CD1c-positive myeloid dendritic cell (primary cell): ENCODE measurements around the gene BTG4.

Source experiments
- DNase-seq: peaks from one replicate; pipeline ENCODE4 v3.0.0-alpha.2; 2016; ENCODE audit errors: extremely low spot score

The BTG4 gene

DNA sequence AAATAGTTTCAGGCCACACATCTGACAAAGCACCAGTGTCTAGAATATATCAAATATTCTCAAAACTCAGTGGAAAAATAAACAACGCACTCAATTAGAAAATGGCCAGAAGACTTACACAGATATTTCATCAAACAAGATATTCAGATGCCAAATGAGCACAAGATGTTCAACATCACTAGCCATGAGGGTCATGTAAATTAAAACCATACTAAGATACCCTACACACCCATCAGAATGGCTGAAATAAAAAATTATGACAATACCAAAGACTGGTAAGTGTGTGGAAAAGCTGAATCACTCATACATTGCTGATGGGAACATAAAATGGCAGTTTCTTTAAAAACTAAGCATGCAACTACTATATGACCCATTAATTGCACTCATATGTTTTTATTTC, 21.7 kb downstream of the BTG4 start:
- no peak for DNase-seq

- DNase-seq: no peak
Observed at GRCh38 chr11:111483431-111483830, 28.8 kb downstream of the BTG4 start.

GRCh38 chr11:111479666-111480065, 32.5 kb downstream of the BTG4 start:
- DNase-seq: no peak

DNA sequence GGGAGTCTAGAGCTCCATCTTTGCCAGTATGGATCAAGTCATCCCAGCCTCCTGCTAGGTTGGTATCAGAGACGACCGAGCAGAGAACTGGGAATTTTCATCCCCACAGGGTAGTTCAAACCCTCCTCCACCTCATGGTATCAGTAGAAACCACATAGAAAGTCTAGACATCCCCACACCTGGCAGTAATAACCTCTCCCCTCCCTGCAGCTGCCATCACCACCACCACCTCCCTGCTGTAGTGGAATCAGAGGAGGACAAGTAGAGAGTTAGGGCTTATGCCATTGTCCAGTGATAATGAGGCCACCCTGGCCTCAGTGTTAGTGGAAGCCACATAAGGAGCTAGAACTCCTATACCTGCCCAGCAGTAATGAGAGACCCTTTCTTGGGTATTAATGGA, 34.3 kb downstream of the BTG4 start:
- no peak for DNase-seq

DNA sequence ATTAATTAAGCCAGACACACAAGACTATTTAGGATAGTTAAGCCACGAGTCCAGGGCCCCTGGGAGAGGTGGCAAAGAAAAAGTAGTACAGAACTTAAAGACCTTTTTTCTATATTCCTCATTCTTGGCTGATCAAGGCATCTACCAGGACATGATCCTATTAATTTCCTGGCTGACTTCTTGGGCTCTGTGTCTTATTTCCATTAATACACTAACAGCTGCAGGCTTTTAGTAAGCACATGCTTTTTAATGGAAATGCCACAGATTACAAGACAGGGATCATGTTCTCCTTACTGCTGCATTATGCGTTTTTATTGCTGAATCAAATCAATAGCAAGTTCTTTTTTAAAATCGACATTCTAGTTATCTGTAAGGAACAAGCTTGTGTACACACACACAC, 35.2 kb downstream of the BTG4 start:
- DNase-seq: no peak

DNA sequence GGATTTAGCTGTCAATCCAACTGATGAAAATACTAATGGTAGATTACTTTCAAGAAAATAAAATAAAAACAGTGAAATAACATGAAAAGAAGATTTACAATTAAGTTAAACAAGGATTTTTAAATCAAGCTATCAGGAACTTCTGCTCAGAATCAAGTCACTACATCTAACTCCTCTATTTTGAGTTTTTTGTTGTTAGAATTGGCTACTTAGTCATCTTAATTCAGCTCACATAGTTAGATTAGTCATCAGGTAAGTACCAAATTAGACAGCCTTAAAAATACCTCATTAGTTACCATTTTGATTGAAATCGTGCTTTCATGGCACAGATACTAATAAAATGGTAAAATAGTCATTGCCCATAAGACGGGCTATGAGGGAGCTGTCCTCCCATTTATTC, 35.8 kb downstream of the BTG4 start:
- DNase-seq: no peak

DNA sequence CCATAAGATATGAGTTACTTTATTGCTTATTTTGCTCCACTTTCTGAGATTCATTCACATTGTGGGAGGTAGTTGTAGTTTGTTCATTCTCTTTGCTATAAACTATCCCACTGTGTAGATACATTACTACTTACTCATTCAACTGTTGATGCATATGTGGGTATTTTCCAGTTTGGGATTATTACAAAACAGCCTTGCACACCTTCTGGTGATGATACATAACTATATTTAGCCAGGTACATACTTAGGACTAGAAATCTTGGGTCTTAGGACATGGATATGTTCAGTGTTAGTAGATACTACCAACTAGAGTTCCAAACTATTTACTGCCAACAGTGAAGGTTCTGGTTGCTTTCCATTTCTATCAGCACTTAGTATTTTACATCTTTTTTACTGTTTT, 37.8 kb downstream of the BTG4 start:
- no peak for DNase-seq

DNA sequence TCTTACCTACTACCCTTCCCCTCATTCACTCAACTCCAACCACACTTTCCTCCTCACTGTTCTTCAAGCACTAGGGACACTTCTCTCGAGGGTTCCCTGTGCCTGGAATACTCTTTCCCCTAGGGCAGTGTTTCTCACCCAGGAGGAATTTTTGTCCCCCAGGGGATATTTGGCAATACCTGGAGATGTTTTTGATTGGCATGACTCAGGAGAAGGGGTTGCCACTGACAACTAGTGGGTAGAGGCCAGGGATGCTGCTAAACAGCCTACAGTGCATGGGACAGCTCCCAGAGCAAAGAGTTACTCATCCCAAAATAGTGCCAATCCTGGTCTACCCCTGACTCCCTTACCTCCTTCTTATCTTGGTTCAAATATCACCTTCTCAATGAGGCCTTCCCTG, 40.0 kb downstream of the BTG4 start:
- no peak for DNase-seq

DNA sequence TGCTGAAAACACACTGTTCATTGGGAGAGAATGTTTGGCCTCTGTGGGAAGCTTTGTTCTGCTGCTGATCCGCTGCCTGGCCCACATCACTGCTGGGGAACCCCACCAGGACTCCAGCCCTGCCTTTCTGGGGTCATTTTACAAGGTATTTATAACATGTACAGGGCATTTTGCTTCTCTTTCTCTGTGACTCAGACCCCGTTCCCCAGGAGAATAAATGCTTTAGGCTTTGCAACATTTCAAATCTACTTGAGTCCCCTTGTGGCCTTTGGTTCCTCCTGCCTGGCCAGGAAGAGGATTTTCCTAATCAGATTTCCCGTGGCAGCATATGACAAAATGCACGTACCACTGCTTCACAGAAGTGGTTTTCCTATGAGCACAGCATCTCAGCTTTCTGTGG, 43.0 kb downstream of the BTG4 start:
- no peak for DNase-seq

GRCh38 chr11:111466615-111467014, 45.6 kb downstream of the BTG4 start:
- no peak for DNase-seq

- no peak for DNase-seq
Observed at GRCh38 chr11:111465400-111465799, 46.8 kb downstream of the BTG4 start.

DNA sequence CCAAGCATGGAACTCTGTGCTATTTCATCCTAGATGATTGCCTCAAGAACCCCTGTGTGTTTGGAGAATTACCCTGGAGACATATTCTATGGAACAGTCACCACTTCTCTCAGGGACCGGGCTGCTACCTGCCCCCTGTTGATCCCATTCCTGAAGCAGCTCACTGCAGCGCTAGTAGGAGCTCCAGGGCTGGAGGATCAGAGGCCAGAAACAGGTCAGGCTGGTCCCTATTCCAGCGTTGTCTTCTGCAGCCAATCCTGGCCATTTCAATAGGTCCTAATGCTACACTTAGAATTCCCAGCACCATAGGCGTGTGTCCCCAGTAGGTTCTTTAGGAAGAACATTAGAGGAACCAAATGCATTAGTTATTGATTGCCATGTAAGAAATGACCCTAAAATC, 48.9 kb downstream of the BTG4 start:
- no peak for DNase-seq

DNA sequence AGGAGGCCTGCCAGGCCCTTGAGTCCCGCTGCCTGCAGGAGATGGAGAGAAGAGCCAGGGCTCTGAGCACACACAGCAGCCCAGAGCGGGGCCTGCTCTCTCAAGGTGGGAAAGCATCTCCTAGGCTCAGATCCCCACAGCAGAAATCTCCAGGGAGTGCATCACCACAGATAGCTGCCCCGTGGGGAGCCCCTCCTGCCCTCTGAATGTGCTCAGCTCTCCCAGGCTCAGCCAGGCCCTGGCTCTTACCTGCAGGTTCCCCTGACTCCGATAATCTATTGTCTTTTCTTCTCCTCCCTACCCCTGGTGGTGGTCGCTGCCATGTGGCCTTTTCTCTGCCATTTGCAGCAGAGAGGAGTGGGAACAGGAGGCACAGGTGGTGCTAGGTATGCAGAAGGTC, 49.9 kb downstream of the BTG4 start:
- no peak for DNase-seq

DNA sequence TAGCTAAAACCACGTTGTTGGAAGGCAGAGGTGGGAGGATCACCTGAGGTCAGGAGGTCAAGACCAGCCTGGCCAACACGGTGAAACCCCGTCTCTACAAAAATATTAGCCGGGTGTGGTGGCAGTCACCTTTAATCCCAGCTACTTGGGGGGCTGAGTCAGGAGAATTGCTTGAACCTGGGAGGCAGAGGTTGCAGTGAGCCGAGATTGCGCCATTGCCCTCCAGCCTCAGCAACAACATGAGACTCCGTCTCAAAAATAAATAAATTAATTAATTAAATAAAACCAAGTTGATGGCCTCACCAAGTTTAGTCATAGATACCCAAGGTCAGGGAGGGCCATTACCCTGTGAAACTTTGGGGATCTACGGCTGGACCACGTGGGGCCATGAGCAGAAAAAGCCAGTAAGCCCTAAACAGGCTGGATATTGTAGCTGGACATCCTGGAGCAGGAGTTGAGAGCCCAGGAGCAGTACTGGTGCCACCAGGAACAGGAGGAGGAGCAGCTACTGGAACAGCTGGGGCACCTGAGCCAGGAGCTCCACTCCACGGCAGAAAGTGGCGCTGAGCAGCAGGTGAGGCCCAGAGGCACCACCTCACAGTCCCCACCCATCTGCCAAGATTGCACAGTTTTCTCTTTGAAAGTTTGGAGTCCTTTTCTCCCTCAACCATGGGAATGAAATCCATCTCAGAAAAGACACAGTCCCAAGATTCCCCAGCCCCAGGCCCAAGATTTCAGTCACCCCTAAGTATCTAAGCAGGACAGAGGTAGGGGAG, 50.5 kb downstream of the BTG4 start:
- DNase-seq: no peak

GRCh38 chr11:111460856-111461255, 51.3 kb downstream of the BTG4 start:
- DNase-seq: no peak

- no peak for DNase-seq
Observed at GRCh38 chr11:111460340-111460739, 51.8 kb downstream of the BTG4 start.

- no peak for DNase-seq
Observed at GRCh38 chr11:111459506-111460270, 52.5 kb downstream of the BTG4 start.

GRCh38 chr11:111457731-111458368, 54.3 kb downstream of the BTG4 start:
- no peak for DNase-seq

- DNase-seq: no peak
Observed at GRCh38 chr11:111456859-111457730, 55.1 kb downstream of the BTG4 start.

GRCh38 chr11:111456086-111456858, 55.9 kb downstream of the BTG4 start:
- DNase-seq: no peak
